ENCODE data around the gene RC3H2.

Gene RC3H2

GRCh38 chr9:122931226-122932121 lies 26.3 kb upstream of the RC3H2 start, which contains the start of gene ZBTB26 (continued):
- no peak for TF ChIP-seq ZNF514 (tag by site-specific recombination; IDR thresholded peaks at IDR 0.05)
- peak; percentile 58; the same call in 1 of the 2 replicates for TF ChIP-seq ZEB2 (tag by site-specific recombination; IDR thresholded peaks at IDR 0.05)
- 0 out of 2 replicates have a peak, but pooled peaks have one; percentile 25 for TF ChIP-seq YY1 (tag by site-specific recombination; IDR thresholded peaks at IDR 0.05)
- peak; percentile 97 for TF ChIP-seq ZNF335 (tag by site-specific recombination; conservative IDR thresholded peaks at IDR 0.05)
- TF ChIP-seq REST (tag by site-specific recombination; IDR thresholded peaks at IDR 0.05): no peak
- no peak for TF ChIP-seq ZNF112 (tag by site-specific recombination; IDR thresholded peaks at IDR 0.05)
- TF ChIP-seq ZBTB20 (tag by site-specific recombination; IDR thresholded peaks at IDR 0.05): peak; percentile 84
- TF ChIP-seq ZNF561 (tag by site-specific recombination; IDR thresholded peaks at IDR 0.05; ENCODE audit: borderline replicate concordance): peak; percentile 45; the same call in 1 of the 2 replicates
- TF ChIP-seq ZBTB7A (tag by site-specific recombination; IDR thresholded peaks at IDR 0.05; ENCODE audit: low read depth): 0 out of 2 replicates have a peak, but pooled peaks have one; percentile 17
- TF ChIP-seq ZNF221 (tag by site-specific recombination; IDR thresholded peaks at IDR 0.05; ENCODE audit: borderline replicate concordance): no peak
- TF ChIP-seq SP3 (tag by site-specific recombination; IDR thresholded peaks at IDR 0.05): peak; percentile 85
- TF ChIP-seq ZNF704 (tag by site-specific recombination; IDR thresholded peaks at IDR 0.05): no peak
- no peak for TF ChIP-seq PRDM1 (tag by site-specific recombination; IDR thresholded peaks at IDR 0.05)
- TF ChIP-seq ZBTB17 (tag by site-specific recombination; IDR thresholded peaks at IDR 0.05): peak; percentile 29; the same call in 1 of the 2 replicates
- TF ChIP-seq ZBTB48 (tag by site-specific recombination; IDR thresholded peaks at IDR 0.05): peak; percentile 95; the same call in 1 of the 2 replicates
- peak; percentile 52; the same call in 1 of the 2 replicates for TF ChIP-seq ZNF629 (tag by site-specific recombination; IDR thresholded peaks at IDR 0.05)
- TF ChIP-seq, protein P1, sequence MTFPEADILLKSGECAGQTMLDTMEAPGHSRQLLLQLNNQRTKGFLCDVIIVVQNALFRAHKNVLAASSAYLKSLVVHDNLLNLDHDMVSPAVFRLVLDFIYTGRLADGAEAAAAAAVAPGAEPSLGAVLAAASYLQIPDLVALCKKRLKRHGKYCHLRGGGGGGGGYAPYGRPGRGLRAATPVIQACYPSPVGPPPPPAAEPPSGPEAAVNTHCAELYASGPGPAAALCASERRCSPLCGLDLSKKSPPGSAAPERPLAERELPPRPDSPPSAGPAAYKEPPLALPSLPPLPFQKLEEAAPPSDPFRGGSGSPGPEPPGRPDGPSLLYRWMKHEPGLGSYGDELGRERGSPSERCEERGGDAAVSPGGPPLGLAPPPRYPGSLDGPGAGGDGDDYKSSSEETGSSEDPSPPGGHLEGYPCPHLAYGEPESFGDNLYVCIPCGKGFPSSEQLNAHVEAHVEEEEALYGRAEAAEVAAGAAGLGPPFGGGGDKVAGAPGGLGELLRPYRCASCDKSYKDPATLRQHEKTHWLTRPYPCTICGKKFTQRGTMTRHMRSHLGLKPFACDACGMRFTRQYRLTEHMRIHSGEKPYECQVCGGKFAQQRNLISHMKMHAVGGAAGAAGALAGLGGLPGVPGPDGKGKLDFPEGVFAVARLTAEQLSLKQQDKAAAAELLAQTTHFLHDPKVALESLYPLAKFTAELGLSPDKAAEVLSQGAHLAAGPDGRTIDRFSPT (tag by site-specific recombination; IDR thresholded peaks at IDR 0.05): peak; percentile 89
- peak; percentile 75 for TF ChIP-seq GLIS1 (tag by site-specific recombination; IDR thresholded peaks at IDR 0.05)
- no peak for TF ChIP-seq ZNF292 (tag by site-specific recombination; IDR thresholded peaks at IDR 0.05; ENCODE audit: borderline replicate concordance, low read depth)
- TF ChIP-seq KLF9 (tag by site-specific recombination; IDR thresholded peaks at IDR 0.05; ENCODE audit: low read depth): peak; percentile 82
- TF ChIP-seq ZNF174 (tag by site-specific recombination; IDR thresholded peaks at IDR 0.05): no peak
- 0 out of 2 replicates have a peak, but pooled peaks have one; percentile 59 for TF ChIP-seq BCL11A (tag by site-specific recombination; IDR thresholded peaks at IDR 0.05; ENCODE audit: low read depth)
- peak; percentile 12; the same call in 1 of the 2 replicates for TF ChIP-seq ZFHX2 (tag by site-specific recombination; conservative IDR thresholded peaks at IDR 0.05)
- peak; percentile 85 for TF ChIP-seq IKZF3 (tag by site-specific recombination; IDR thresholded peaks at IDR 0.05)
- TF ChIP-seq PATZ1 (tag by site-specific recombination; IDR thresholded peaks at IDR 0.05): peak; percentile 72; the same call in 1 of the 2 replicates
- peak; percentile 64 for TF ChIP-seq ZIC2 (tag by site-specific recombination; IDR thresholded peaks at IDR 0.05)
- no peak for TF ChIP-seq ZNF19 (tag by site-specific recombination; IDR thresholded peaks at IDR 0.05; ENCODE audit: low read depth)
- TF ChIP-seq GLI2 (tag by site-specific recombination; IDR thresholded peaks at IDR 0.05; ENCODE audit: borderline replicate concordance, low read depth): no peak
- peak; percentile 83 for TF ChIP-seq ZBTB8A (tag by site-specific recombination; IDR thresholded peaks at IDR 0.05)
- no peak for TF ChIP-seq ZNF555 (tag by site-specific recombination; conservative IDR thresholded peaks at IDR 0.05)
- peak; percentile 52 for TF ChIP-seq SP7 (tag by site-specific recombination; IDR thresholded peaks at IDR 0.05)
- TF ChIP-seq ZNF324 (tag by site-specific recombination; IDR thresholded peaks at IDR 0.05): peak; percentile 31; the same call in 1 of the 2 replicates
